OCI-LY3 (cell line): Measurements from ENCODE around the gene ARHGAP30.

Source experiments
- H2AFZ ChIP-seq: fragments of 200-600, 300-600 bp; shearing (Covaris generic); 2 replicates; pipeline ENCODE4 v1.6.0; 2014; ENCODE audit warnings: antibody characterized with exemption, low read depth, low read length
- H3K27ac ChIP-seq: fragments of 200-600, 300-600 bp; sonication (generic); 2 replicates; pipeline ENCODE4 v1.5.1; 2014; ENCODE audit warnings: mild to moderate bottlenecking, low read length, moderate library complexity, mixed read lengths
- H3K27me3 ChIP-seq: fragments of 200-600, 300-600 bp; sonication (generic); 2 replicates; pipeline ENCODE4 v1.6.1; 2014; ENCODE audit warnings: low read depth, low read length, mixed read lengths
- H3K36me3 ChIP-seq: fragments of 200-600, 300-600 bp; sonication (generic); replicated peaks from 2 replicates; pipeline ENCODE3; 2014; ENCODE audit warnings: low read depth, low read length, mixed read lengths
- H3K4me1 ChIP-seq: fragments of 300-600, 200-600 bp; sonication (generic); 2 replicates; pipeline ENCODE4 v1.6.1; 2014; ENCODE audit warnings: low read length, mixed read lengths
- H3K4me2 ChIP-seq: fragments of 200-600, 300-600 bp; sonication (generic); 2 replicates; pipeline ENCODE4 v1.6.1; 2014; ENCODE audit warnings: low read length, mixed read lengths
- H3K4me3 ChIP-seq: fragments of 300-600, 200-600 bp; sonication (generic); 2 replicates; pipeline ENCODE4 v1.5.1; 2014; ENCODE audit warnings: antibody characterized with exemption, mild to moderate bottlenecking, low read length, moderate library complexity
- H3K79me2 ChIP-seq: fragments of 300-600, 200-600 bp; shearing (Covaris generic); 2 replicates; pipeline ENCODE4 v1.6.1; 2014; ENCODE audit warnings: mild to moderate bottlenecking, low read length, mixed read lengths
- H3K9ac ChIP-seq: fragments of 300-600, 200-600 bp; shearing (Covaris generic); 2 replicates; pipeline ENCODE4 v1.6.0; 2014; ENCODE audit warnings: mild to moderate bottlenecking, low read length, moderate library complexity
- H3K9me3 ChIP-seq: fragments of 200-600, 300-600 bp; shearing (Covaris generic); 2 replicates; pipeline ENCODE4 v1.6.1; 2014; ENCODE audit warnings: low read length, mixed read lengths; ENCODE audit not compliant: insufficient read depth
- H4K20me1 ChIP-seq: fragments of 200-600, 300-600 bp; sonication (generic); 2 replicates; pipeline ENCODE4 v1.6.1; 2016; ENCODE audit warnings: low read length, mixed read lengths; ENCODE audit not compliant: insufficient read depth
- EZH2phosphoT487 ChIP-seq: fragments of 200-600 bp; shearing (Covaris generic); IDR thresholded peaks from 2 replicates; pipeline ENCODE4 v1.6.1; 2018; ENCODE audit warnings: antibody characterized with exemption, mixed run types, low read depth
- TF ChIP-seq, protein P1 (sequence below): fragments of 200-600, 300-600 bp; sonication (generic); IDR thresholded peaks from 2 replicates; pipeline ENCODE4 v1.5.1; 2014; ENCODE audit warnings: antibody characterized with exemption, low read length, low read depth

ARHGAP30 gene

DNA sequence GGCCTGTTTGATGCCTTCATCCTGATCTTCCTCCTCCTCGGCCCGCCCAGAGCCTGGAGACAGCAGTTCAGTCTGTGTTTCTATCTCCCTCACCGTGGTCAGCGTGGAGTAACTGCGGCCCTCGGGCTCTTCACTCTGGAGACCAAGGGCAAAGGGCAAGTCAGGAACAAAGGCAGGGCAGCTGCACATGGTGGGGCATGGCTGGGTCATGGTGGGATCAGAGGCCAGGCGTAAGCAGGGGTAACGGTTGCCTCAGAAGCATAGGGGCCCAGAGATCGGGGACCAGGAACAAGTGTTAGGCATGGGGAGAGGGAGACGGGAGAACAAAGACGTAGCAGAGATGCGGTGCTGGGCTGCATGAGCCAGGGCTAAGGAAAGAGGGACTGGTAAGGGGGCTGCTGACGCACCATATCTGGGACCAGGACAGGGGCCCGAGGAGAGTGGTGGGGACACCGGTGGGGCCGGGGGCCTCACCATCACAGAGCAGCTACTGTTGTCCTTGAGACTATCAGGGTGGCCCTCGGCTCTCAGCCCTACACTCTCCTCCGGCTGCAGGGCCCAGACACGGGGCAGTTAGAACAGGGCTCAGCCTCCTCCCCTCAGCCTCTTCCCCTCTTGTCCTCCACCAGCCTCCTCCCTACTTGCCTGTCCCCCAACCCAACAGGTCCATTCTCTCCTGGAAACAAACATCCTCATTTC is 3.2 kb upstream of the ARHGAP30 start:
- no peak overlapping the region for H3K4me3 ChIP-seq
- H3K27me3 ChIP-seq, result no peaks in the 10 kb centered on the region
- peaks cover 25% of the 10 kb centered on the region for H3K4me1 ChIP-seq
- H3K9ac ChIP-seq, result no peak overlapping the region
- H3K4me2 ChIP-seq, result no peak overlapping the region
- peaks cover 3% of the 10 kb centered on the region for H4K20me1 ChIP-seq
- no peaks in the 10 kb centered on the region for H3K9me3 ChIP-seq
- H2AFZ ChIP-seq, result no peak overlapping the region
- no peak for TF ChIP-seq EZH2phosphoT487
- TF ChIP-seq, protein P1, sequence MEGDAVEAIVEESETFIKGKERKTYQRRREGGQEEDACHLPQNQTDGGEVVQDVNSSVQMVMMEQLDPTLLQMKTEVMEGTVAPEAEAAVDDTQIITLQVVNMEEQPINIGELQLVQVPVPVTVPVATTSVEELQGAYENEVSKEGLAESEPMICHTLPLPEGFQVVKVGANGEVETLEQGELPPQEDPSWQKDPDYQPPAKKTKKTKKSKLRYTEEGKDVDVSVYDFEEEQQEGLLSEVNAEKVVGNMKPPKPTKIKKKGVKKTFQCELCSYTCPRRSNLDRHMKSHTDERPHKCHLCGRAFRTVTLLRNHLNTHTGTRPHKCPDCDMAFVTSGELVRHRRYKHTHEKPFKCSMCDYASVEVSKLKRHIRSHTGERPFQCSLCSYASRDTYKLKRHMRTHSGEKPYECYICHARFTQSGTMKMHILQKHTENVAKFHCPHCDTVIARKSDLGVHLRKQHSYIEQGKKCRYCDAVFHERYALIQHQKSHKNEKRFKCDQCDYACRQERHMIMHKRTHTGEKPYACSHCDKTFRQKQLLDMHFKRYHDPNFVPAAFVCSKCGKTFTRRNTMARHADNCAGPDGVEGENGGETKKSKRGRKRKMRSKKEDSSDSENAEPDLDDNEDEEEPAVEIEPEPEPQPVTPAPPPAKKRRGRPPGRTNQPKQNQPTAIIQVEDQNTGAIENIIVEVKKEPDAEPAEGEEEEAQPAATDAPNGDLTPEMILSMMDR, result no peak
- H3K36me3 ChIP-seq, result peaks cover 2% of the 10 kb centered on the region
- H3K27ac ChIP-seq, result no peak overlapping the region
- peaks cover 19% of the 10 kb centered on the region for H3K79me2 ChIP-seq

DNA sequence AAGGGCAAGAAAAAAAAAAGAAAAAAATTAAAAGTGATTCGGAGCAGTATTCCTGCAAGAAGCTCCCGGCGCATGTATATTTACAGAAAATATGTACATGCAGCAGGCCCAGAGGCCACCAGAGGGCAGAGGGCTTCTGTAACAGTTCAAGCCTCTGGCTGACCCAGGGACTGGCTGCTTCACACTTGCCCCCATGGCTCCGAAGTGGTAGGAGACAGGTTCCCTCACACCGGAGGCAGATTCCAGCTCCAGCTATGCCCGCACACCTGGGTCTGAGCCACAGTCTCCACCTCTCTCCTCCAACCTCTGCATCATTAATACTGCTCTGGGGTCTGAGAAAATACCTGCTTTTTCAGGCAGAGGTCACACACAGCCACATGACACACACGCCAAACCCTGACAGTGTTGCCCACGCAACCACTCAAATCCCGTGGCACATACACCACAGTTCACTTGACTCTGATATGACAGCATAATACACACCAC is 2.2 kb upstream of the ARHGAP30 start:
- peaks cover 11% of the 10 kb centered on the region for H4K20me1 ChIP-seq
- no peak overlapping the region for H3K4me3 ChIP-seq
- H3K9ac ChIP-seq, result no peak overlapping the region
- peaks cover 28% of the 10 kb centered on the region for H3K79me2 ChIP-seq
- H3K36me3 ChIP-seq, result peaks cover 8% of the 10 kb centered on the region
- no peak overlapping the region for H3K27ac ChIP-seq
- H3K9me3 ChIP-seq, result no peaks in the 10 kb centered on the region
- no peak overlapping the region for H3K4me2 ChIP-seq
- H3K4me1 ChIP-seq, result peaks cover 32% of the 10 kb centered on the region
- TF ChIP-seq, protein P1, result peak; percentile 84
- no peak for TF ChIP-seq EZH2phosphoT487
- no peaks in the 10 kb centered on the region for H3K27me3 ChIP-seq
- H2AFZ ChIP-seq, result peak overlapping the region; percentile 29; the same call in 1 of the 2 replicates

DNA sequence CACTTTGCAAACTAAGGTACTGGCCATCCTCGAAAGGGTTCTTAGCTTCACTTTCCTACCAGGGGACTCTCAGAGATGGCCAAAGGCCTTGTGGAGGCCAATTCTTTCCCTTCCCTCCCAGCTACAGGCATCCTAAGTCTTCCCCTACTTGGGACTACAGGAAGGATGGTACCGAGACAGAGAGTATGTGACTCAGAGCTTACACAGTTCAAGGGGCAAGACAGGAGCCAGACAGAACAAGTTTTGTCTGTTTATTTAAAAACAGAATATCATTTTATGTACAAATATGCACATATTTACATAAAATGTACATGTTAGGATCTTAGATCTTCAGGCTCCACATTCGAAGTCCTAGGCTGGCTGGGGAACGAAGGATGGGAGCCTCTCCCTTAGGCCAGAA is 1.1 kb upstream of the ARHGAP30 start:
- Histone ChIP-seq H3K4me1 (peaks cover 35% of the 10 kb centered on the region), H3K27me3 (no peaks in the 10 kb centered on the region), H3K36me3 (peaks cover 16% of the 10 kb centered on the region), H3K4me3 (no peak overlapping the region), H3K79me2 (peaks cover 39% of the 10 kb centered on the region), H4K20me1 (peaks cover 18% of the 10 kb centered on the region), H3K4me2 (no peak overlapping the region; the same call in 1 of the 2 replicates), H2AFZ (no peak overlapping the region), H3K9ac (no peak overlapping the region), H3K9me3 (no peaks in the 10 kb centered on the region), H3K27ac (peak overlapping the region; percentile 89; the same call in 1 of the 2 replicates)
- TF ChIP-seq, protein P1, result no peak
- no peak for TF ChIP-seq EZH2phosphoT487

DNA sequence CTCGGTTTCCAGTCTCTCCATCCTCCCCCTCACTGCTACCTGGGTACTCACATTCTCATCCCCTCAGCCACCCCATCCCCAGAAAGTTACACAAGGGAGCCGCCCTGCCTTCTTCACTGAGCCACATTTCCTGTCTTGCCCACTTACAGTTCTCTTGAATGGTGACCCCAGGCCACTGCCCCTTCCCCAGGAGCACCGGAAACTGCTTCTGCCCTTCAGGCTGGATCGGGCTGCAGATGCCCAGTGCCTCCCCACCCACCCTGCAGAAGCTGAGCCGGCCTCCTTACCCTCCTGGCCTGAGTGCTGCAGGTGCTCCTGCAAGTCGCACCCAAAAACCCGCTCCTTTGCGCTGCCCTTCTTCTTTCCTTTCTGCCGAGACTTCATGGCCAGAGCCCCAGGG is 450 bp downstream of the ARHGAP30 start:
- peak overlapping the region; percentile 88 for H3K4me2 ChIP-seq

More for the DNA sequence above, 450 bp downstream of the ARHGAP30 start:
- Histone ChIP-seq H3K36me3 (peaks cover 19% of the 10 kb centered on the region), H3K27me3 (no peaks in the 10 kb centered on the region), H3K4me3 (peak overlapping the region; percentile 90), H3K9ac (peak overlapping the region; percentile 99), H3K4me1 (peaks cover 35% of the 10 kb centered on the region), H3K9me3 (no peaks in the 10 kb centered on the region), H3K27ac (peak overlapping the region; percentile 89), H2AFZ (no peak overlapping the region), H4K20me1 (peaks cover 26% of the 10 kb centered on the region), H3K79me2 (peaks cover 52% of the 10 kb centered on the region)
- TF ChIP-seq, protein P1, result no peak
- no peak for TF ChIP-seq EZH2phosphoT487
